Keratinocyte (primary cell): ENCODE results near the gene ASPSCR1.

Experiments
- CTCF ChIP-seq, 3 experiments: IDR thresholded peaks in 1 of 3; conservative IDR thresholded peaks in 1 of 3; optimal IDR thresholded peaks in 1 of 3; 2 replicates in 2 of 3; 3 replicates in 1 of 3; pipeline versions ENCODE3 to v1.5.1; 2011; ENCODE audit warnings: low read length in 3 of 3, mild to moderate bottlenecking in 3 of 3, moderate library complexity in 2 of 3, control low read depth in 1 of 3, inconsistent platforms in 1 of 3; ENCODE audit not compliant: insufficient read depth in 2 of 3; ENCODE audit errors: extremely low read depth in 1 of 3
- EZH2 ChIP-seq: IDR thresholded peaks from one replicate; pipeline ENCODE4 v1.6.1; 2012; ENCODE audit warnings: inconsistent platforms, mild to moderate bottlenecking, low read length, moderate library complexity

- no peak for TF ChIP-seq CTCF (optimal IDR thresholded peaks at IDR 0.05 in 1 of 3, IDR thresholded peaks at IDR 0.05 in 1 of 3, conservative IDR thresholded peaks at IDR 0.05 in 1 of 3; ENCODE audit: extremely low read depth in 1 of 3, insufficient read depth in 2 of 3, low read length in 3 of 3)
- TF ChIP-seq EZH2 = no peak
These were observed 24.6 kb upstream of the ASPSCR1 start for GRCh38 chr17:81952792-81953228.
